ENCODE results near the gene HMGCS2. TPM values are rescaled to one million over a fixed set of nuclear protein-coding genes. Genes with fewer than 3 reads are reported as not detected.

The HMGCS2 gene
- total RNA-seq, 2 experiments from 2014 or later = not detected

GRCh38 chr1:119740896-119741780 lies 27.6 kb downstream of the HMGCS2 start:
- no peaks in the 10 kb centered on the region for H3K4me1 ChIP-seq (ENCODE audit: insufficient read depth, low read length, poor library complexity, severe bottlenecking)
- no peak for TF ChIP-seq CTCF (conservative IDR thresholded peaks at IDR 0.05; ENCODE audit: low read length)
- TF ChIP-seq EZH2phosphoT487 (IDR thresholded peaks at IDR 0.05; ENCODE audit: borderline replicate concordance, low read depth, low read length) = no peak
- H4K20me1 ChIP-seq (ENCODE audit: insufficient read depth, low read length) = no peaks in the 10 kb centered on the region
- DNase-seq (ENCODE audit: low spot score) = no peak
- CTCF ChIA-PET (ENCODE audit: unreplicated experiment) = interaction anchor here (0.8 kb wide), 1 partner anchor 8 kb away, joined by 3 read pairs; no protein-coding TSS in a partner anchor
- no peaks in the 10 kb centered on the region for H3K79me2 ChIP-seq (ENCODE audit: insufficient read depth, low read depth, low read length)
- H3K9me2 ChIP-seq (ENCODE audit: insufficient read depth, low read length) = no peaks in the 10 kb centered on the region
- H3K4me3 ChIP-seq (ENCODE audit: low read depth, low read length, poor library complexity, severe bottlenecking) = no peak overlapping the region
- no peak overlapping the region for H3K27ac ChIP-seq (ENCODE audit: low read depth, low read length, poor library complexity, severe bottlenecking)
- intact Hi-C loops (cut with micrococcal nuclease; ENCODE audit: unreplicated experiment) = loop anchor here (10.0 kb wide), 1 partner anchor 126 kb away; no protein-coding TSS in a partner anchor
- no peak overlapping the region for H2AFZ ChIP-seq (ENCODE audit: low read length)
- POLR2A ChIA-PET = no interaction called here
- H3K9me3 ChIP-seq (ENCODE audit: low read length) = no peaks in the 10 kb centered on the region
- peaks cover 91% of the 10 kb centered on the region for H3K36me3 ChIP-seq (ENCODE audit: insufficient read depth, low read length)
- H3K4me2 ChIP-seq (ENCODE audit: low read length) = no peak overlapping the region
- no TSS peak for BruUV-seq (replicated peaks)

- Histone ChIP-seq H2AFZ (ENCODE audit: low read length) (no peak overlapping the region), H3K4me3 (ENCODE audit: low read depth, low read length, poor library complexity, severe bottlenecking) (no peak overlapping the region), H4K20me1 (ENCODE audit: insufficient read depth, low read length) (no peaks in the 10 kb centered on the region), H3K9me2 (ENCODE audit: insufficient read depth, low read length) (no peaks in the 10 kb centered on the region), H3K79me2 (ENCODE audit: insufficient read depth, low read depth, low read length) (no peaks in the 10 kb centered on the region), H3K27ac (ENCODE audit: low read depth, low read length, poor library complexity, severe bottlenecking) (no peak overlapping the region), H3K4me1 (ENCODE audit: insufficient read depth, low read length, poor library complexity, severe bottlenecking) (no peaks in the 10 kb centered on the region), H3K9me3 (ENCODE audit: low read length) (no peaks in the 10 kb centered on the region), H3K4me2 (ENCODE audit: low read length) (no peak overlapping the region), H3K36me3 (ENCODE audit: insufficient read depth, low read length) (peaks cover 98% of the 10 kb centered on the region)
- no TSS peak for BruUV-seq (replicated peaks)
- CTCF ChIA-PET (ENCODE audit: unreplicated experiment) = interaction anchor here (0.8 kb wide), 1 partner anchor 9 kb away, joined by 3 read pairs; no protein-coding TSS in a partner anchor
- intact Hi-C loops (cut with micrococcal nuclease; ENCODE audit: unreplicated experiment) = loop anchor here (10.0 kb wide), 1 partner anchor 125 kb away; no protein-coding TSS in a partner anchor
- TF ChIP-seq EZH2phosphoT487 (IDR thresholded peaks at IDR 0.05; ENCODE audit: borderline replicate concordance, low read depth, low read length) = no peak
- TF ChIP-seq CTCF (conservative IDR thresholded peaks at IDR 0.05; ENCODE audit: low read length) = no peak
- POLR2A ChIA-PET = no interaction called here
- DNase-seq (ENCODE audit: low spot score) = no peak
These were observed 28.4 kb downstream of the HMGCS2 start for GRCh38 chr1:119740261-119740660.

GRCh38 chr1:119739150-119739549 lies 29.6 kb downstream of the HMGCS2 start:
- Histone ChIP-seq H3K9me3 (ENCODE audit: low read length) (no peaks in the 10 kb centered on the region), H3K9me2 (ENCODE audit: insufficient read depth, low read length) (no peaks in the 10 kb centered on the region), H3K4me3 (ENCODE audit: low read depth, low read length, poor library complexity, severe bottlenecking) (no peak overlapping the region), H3K4me1 (ENCODE audit: insufficient read depth, low read length, poor library complexity, severe bottlenecking) (no peaks in the 10 kb centered on the region), H2AFZ (ENCODE audit: low read length) (no peak overlapping the region), H3K4me2 (ENCODE audit: low read length) (no peak overlapping the region), H4K20me1 (ENCODE audit: insufficient read depth, low read length) (no peaks in the 10 kb centered on the region), H3K36me3 (ENCODE audit: insufficient read depth, low read length) (peaks cover 98% of the 10 kb centered on the region), H3K79me2 (ENCODE audit: insufficient read depth, low read depth, low read length) (no peaks in the 10 kb centered on the region), H3K27ac (ENCODE audit: low read depth, low read length, poor library complexity, severe bottlenecking) (no peak overlapping the region)
- no peak for DNase-seq (ENCODE audit: low spot score)
- intact Hi-C loops (cut with micrococcal nuclease; ENCODE audit: unreplicated experiment) = no loop called here
- ChIA-PET POLR2A (interaction anchor here (0.7 kb wide), 1 partner anchor 179 kb away, joined by 4 read pairs; no protein-coding TSS in a partner anchor), CTCF (ENCODE audit: unreplicated experiment) (no interaction called here)
- no TSS peak for BruUV-seq (replicated peaks)
- TF ChIP-seq EZH2phosphoT487 (IDR thresholded peaks at IDR 0.05; ENCODE audit: borderline replicate concordance, low read depth, low read length) (no peak), CTCF (conservative IDR thresholded peaks at IDR 0.05; ENCODE audit: low read length) (no peak)

All from OCI-LY7 (cell line).